ENCODE measurements around the gene EPDR1. TPM values are rescaled to one million over a fixed set of nuclear protein-coding genes. Genes with fewer than 3 reads are reported as not detected.

EPDR1 gene
- 1 to 10 TPM; 2.6 to 3.3 TPM for total RNA-seq

GRCh38 chr7:37920305-37920848, at the start of gene EPDR1:
EPDR1 (plus strand) TSS chr7:37920640; CDS start chr7:37920940, 300 bp downstream.
- Mint-ChIP-seq H3K4me1 (ENCODE audit: low read depth in 2 of 2) (peaks cover 23 to 29% of the 10 kb centered on the region in 2 donors), H3K9me3 (no peaks in the 10 kb centered on the region), H3K27ac (peak within 1 kb of the TSS; percentile 18 to 75), H3K36me3 (no peaks in the 10 kb centered on the region), H3K27me3 (peaks cover 28 to 30% of the 10 kb centered on the region in 2 donors), H3K4me3 (peak within 1 kb of the TSS; percentile 85)
- DNase-seq (ENCODE audit: low spot score) (no peak), ATAC-seq (peak; percentile 64 to 68)

GRCh38 chr7:37882086-37882485, 38.4 kb upstream of the EPDR1 start:
- Mint-ChIP-seq H3K9me3 (no peaks in the 10 kb centered on the region), H3K27me3 (peaks cover 3 to 21% of the 10 kb centered on the region in 2 donors), H3K4me1 (ENCODE audit: low read depth in 2 of 2) (peaks cover 0 to 4% of the 10 kb centered on the region in 2 donors), H3K4me3 (no peak overlapping the region), H3K27ac (no peak overlapping the region), H3K36me3 (no peaks in the 10 kb centered on the region)
- ATAC-seq (no peak), DNase-seq (ENCODE audit: low spot score) (no peak)

- no peaks in the 10 kb centered on the region for H3K9me3 Mint-ChIP-seq
- H3K4me3 Mint-ChIP-seq = no peak overlapping the region
- no peaks in the 10 kb centered on the region for H3K36me3 Mint-ChIP-seq
- H3K27ac Mint-ChIP-seq = no peak overlapping the region
- ATAC-seq = no peak
- H3K27me3 Mint-ChIP-seq = peaks cover 0 to 13% of the 10 kb centered on the region in 2 donors
- no peak for DNase-seq (ENCODE audit: low spot score)
- peaks cover 0 to 2% of the 10 kb centered on the region in 2 donors for H3K4me1 Mint-ChIP-seq (ENCODE audit: low read depth in 2 of 2)
These were observed 27.1 kb upstream of the EPDR1 start for GRCh38 chr7:37893359-37893758.

- Mint-ChIP-seq H3K36me3 (no peaks in the 10 kb centered on the region), H3K4me1 (ENCODE audit: low read depth in 2 of 2) (peaks cover 0 to 2% of the 10 kb centered on the region in 2 donors), H3K27me3 (peaks cover 0 to 7% of the 10 kb centered on the region in 2 donors), H3K27ac (no peak overlapping the region), H3K9me3 (no peaks in the 10 kb centered on the region), H3K4me3 (no peak overlapping the region)
- DNase-seq (ENCODE audit: low spot score) (no peak), ATAC-seq (no peak)
These were observed 25.8 kb upstream of the EPDR1 start for GRCh38 chr7:37894671-37895070.

GRCh38 chr7:37899712-37900247, 20.7 kb upstream of the EPDR1 start:
- H3K36me3 Mint-ChIP-seq = no peaks in the 10 kb centered on the region
- H3K27ac Mint-ChIP-seq = no peak overlapping the region
- no peaks in the 10 kb centered on the region for H3K9me3 Mint-ChIP-seq
- no peaks in the 10 kb centered on the region for H3K4me1 Mint-ChIP-seq (ENCODE audit: low read depth in 2 of 2)
- ATAC-seq (no peak), DNase-seq (ENCODE audit: low spot score) (no peak)
- H3K27me3 Mint-ChIP-seq = peaks cover 3% of the 10 kb centered on the region in 2 donors
- no peak overlapping the region for H3K4me3 Mint-ChIP-seq

- ATAC-seq = no peak
These were observed 19.1 kb upstream of the EPDR1 start for GRCh38 chr7:37901236-37901827.

GRCh38 chr7:37901890-37902524, 18.4 kb upstream of the EPDR1 start:
- ATAC-seq = no peak
- Mint-ChIP-seq H3K4me3 (no peak overlapping the region), H3K9me3 (no peaks in the 10 kb centered on the region), H3K27ac (no peak overlapping the region), H3K4me1 (ENCODE audit: low read depth in 2 of 2) (no peaks in the 10 kb centered on the region), H3K27me3 (peaks cover 5% of the 10 kb centered on the region in 2 donors), H3K36me3 (no peaks in the 10 kb centered on the region)
- no peak for DNase-seq (ENCODE audit: low spot score)

More at GRCh38 chr7:37901236-37901827, 19.1 kb upstream of the EPDR1 start:
- Mint-ChIP-seq H3K9me3 (no peaks in the 10 kb centered on the region), H3K4me1 (ENCODE audit: low read depth in 2 of 2) (no peaks in the 10 kb centered on the region), H3K27ac (no peak overlapping the region), H3K27me3 (peaks cover 0 to 5% of the 10 kb centered on the region in 2 donors), H3K36me3 (no peaks in the 10 kb centered on the region), H3K4me3 (no peak overlapping the region)
- no peak for DNase-seq (ENCODE audit: low spot score)

GRCh38 chr7:37908221-37908788, 12.1 kb upstream of the EPDR1 start:
- DNase-seq (ENCODE audit: low spot score) (no peak), ATAC-seq (no peak)
- no peaks in the 10 kb centered on the region for H3K4me1 Mint-ChIP-seq (ENCODE audit: low read depth in 2 of 2)
- no peak overlapping the region for H3K27ac Mint-ChIP-seq
- peaks cover 9 to 34% of the 10 kb centered on the region in 2 donors for H3K27me3 Mint-ChIP-seq
- H3K4me3 Mint-ChIP-seq = no peak overlapping the region
- H3K36me3 Mint-ChIP-seq = no peaks in the 10 kb centered on the region
- H3K9me3 Mint-ChIP-seq = no peaks in the 10 kb centered on the region

GRCh38 chr7:37912756-37913155, 7.7 kb upstream of the EPDR1 start:
- H3K27ac Mint-ChIP-seq = no peak overlapping the region
- ATAC-seq (no peak), DNase-seq (ENCODE audit: low spot score) (no peak)
- H3K27me3 Mint-ChIP-seq = peaks cover 23 to 48% of the 10 kb centered on the region in 2 donors
- H3K4me3 Mint-ChIP-seq = no peak overlapping the region
- no peaks in the 10 kb centered on the region for H3K9me3 Mint-ChIP-seq
- H3K4me1 Mint-ChIP-seq (ENCODE audit: low read depth in 2 of 2) = peaks cover 13 to 17% of the 10 kb centered on the region in 2 donors
- H3K36me3 Mint-ChIP-seq = no peaks in the 10 kb centered on the region

GRCh38 chr7:37915438-37915837, 5.0 kb upstream of the EPDR1 start:
- no peak overlapping the region for H3K27ac Mint-ChIP-seq
- no peaks in the 10 kb centered on the region for H3K9me3 Mint-ChIP-seq
- ATAC-seq (no peak), DNase-seq (ENCODE audit: low spot score) (no peak)
- peak overlapping the region; percentile 71 for H3K4me3 Mint-ChIP-seq
- peaks cover 35 to 57% of the 10 kb centered on the region in 2 donors for H3K27me3 Mint-ChIP-seq
- H3K4me1 Mint-ChIP-seq (ENCODE audit: low read depth in 2 of 2) = peaks cover 16 to 22% of the 10 kb centered on the region in 2 donors
- no peaks in the 10 kb centered on the region for H3K36me3 Mint-ChIP-seq

- no peak for DNase-seq (ENCODE audit: low spot score)
- Mint-ChIP-seq H3K27me3 (peaks cover 33 to 51% of the 10 kb centered on the region in 2 donors), H3K27ac (no peak overlapping the region), H3K36me3 (no peaks in the 10 kb centered on the region), H3K4me3 (peak overlapping the region; percentile 71), H3K9me3 (no peaks in the 10 kb centered on the region), H3K4me1 (ENCODE audit: low read depth in 2 of 2) (peaks cover 19 to 24% of the 10 kb centered on the region in 2 donors)
- peak in 1 of 2 donors; percentile 4 for ATAC-seq
These were observed 4.3 kb upstream of the EPDR1 start for GRCh38 chr7:37916017-37916672.

GRCh38 chr7:37916673-37917660, 3.5 kb upstream of the EPDR1 start, which contains the start of gene SFRP4:
SFRP4 (minus strand) TSS chr7:37916817; CDS start chr7:37916537, 280 bp downstream.
- no peak for DNase-seq (ENCODE audit: low spot score)
- ATAC-seq = peak; percentile 19 to 49

More at GRCh38 chr7:37916673-37917660, 3.5 kb upstream of the EPDR1 start, which contains the start of gene SFRP4:
- Mint-ChIP-seq H3K36me3 (no peaks in the 10 kb centered on the region), H3K4me1 (ENCODE audit: low read depth in 2 of 2) (peaks cover 22 to 27% of the 10 kb centered on the region in 2 donors), H3K27me3 (peaks cover 32 to 48% of the 10 kb centered on the region in 2 donors), H3K27ac (no peak within 1 kb of the TSS), H3K4me3 (peak within 1 kb of the TSS; percentile 71), H3K9me3 (no peaks in the 10 kb centered on the region)
